OCI-LY1 (cell line): ENCODE data around the gene ZSWIM3.

Source experiments
- EZH2 ChIP-seq: fragments of 200-600 bp; sonication (generic), shearing (Covaris generic); IDR thresholded peaks from 2 replicates; pipeline ENCODE4 v1.8.0; 2017; ENCODE audit warnings: borderline replicate concordance, mixed run types, mild to moderate bottlenecking, antibody characterized with exemption, low read length, moderate library complexity, mixed read lengths
- TF ChIP-seq, protein P1 (sequence below): fragments of 200-600 bp; sonication (generic), shearing (Covaris generic); IDR thresholded peaks from 2 replicates; pipeline ENCODE4 v1.5.1; 2017; ENCODE audit warnings: mild to moderate bottlenecking, antibody characterized with exemption, low read length, moderate library complexity, mixed read lengths

GRCh38 chr20:45892828-45893500 is 35.5 kb downstream of the ZSWIM3 start:
- TF ChIP-seq, protein P1, sequence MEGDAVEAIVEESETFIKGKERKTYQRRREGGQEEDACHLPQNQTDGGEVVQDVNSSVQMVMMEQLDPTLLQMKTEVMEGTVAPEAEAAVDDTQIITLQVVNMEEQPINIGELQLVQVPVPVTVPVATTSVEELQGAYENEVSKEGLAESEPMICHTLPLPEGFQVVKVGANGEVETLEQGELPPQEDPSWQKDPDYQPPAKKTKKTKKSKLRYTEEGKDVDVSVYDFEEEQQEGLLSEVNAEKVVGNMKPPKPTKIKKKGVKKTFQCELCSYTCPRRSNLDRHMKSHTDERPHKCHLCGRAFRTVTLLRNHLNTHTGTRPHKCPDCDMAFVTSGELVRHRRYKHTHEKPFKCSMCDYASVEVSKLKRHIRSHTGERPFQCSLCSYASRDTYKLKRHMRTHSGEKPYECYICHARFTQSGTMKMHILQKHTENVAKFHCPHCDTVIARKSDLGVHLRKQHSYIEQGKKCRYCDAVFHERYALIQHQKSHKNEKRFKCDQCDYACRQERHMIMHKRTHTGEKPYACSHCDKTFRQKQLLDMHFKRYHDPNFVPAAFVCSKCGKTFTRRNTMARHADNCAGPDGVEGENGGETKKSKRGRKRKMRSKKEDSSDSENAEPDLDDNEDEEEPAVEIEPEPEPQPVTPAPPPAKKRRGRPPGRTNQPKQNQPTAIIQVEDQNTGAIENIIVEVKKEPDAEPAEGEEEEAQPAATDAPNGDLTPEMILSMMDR = no peak
- no peak for TF ChIP-seq EZH2
